Activated CD8-positive, alpha-beta memory T cell treated with anti-CD3 and anti-CD28 coated beads for 24 hours (primary cell): ENCODE results near the gene GPR65.

Source experiments
- DNase-seq: peaks from one replicate; pipeline ENCODE4 v3.0.0-alpha.2; 2020

Gene GPR65

DNA sequence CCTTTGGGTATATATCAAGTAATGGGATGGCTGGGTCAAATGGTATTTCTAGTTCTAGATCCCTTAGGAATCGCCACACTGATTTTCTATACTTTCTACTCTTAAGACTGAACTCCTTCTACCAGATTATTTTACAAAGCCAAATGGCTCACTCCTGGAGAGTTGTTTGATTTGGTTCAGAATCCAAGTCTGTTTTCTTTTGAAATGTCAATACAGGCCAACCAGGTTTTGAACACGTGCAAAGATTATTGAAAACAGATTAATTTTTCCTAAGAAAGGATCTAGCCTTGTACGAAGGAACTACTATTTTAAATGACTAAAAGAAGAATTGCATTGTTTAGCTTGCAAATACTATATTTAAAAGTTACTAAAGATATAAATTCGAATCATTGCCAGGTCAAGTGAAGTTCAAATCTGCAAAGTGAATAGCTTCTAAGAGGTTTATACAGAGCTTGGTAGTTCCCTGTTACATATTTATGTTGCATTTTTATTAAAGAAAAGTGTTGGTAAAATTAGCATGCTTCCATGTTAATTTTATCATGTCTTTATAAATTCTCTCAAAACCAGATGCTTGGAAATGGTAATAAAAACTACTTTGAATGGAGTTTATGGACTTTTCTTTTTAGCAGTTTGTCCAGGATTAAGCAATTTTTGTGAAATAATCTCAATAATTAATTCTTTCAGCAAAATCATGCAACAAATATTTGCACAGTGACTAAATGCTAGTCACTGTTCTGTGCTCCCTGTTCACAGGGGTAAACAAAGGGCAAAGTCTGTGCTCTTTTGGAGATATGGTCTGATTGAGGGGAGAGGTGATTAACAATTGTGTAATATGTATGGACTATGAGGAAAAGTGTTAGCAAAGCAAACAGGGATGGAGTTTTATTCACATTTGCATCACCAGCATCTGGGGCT, 38.9 kb downstream of the GPR65 start:
- no peak for DNase-seq

DNA sequence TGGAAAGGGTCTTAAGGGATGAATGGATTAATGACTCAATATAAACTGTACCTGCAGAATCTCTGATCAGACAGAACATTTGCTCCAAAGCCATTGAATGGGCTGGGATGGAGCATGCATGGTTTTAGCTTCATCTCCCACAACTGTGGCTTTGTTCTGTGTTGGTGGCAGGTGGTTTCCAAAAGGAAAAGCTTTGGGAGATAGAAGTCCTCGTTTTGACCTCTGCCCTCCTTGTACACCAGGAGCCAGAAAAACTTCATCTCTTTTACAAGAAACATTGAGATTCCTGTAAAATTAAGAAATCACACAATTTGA, 39.5 kb downstream of the GPR65 start:
- no peak for DNase-seq

- no peak for DNase-seq
These were observed 40.0 kb downstream of the GPR65 start for GRCh38 chr14:88044776-88045446.

- DNase-seq = no peak
These were observed 40.8 kb downstream of the GPR65 start for GRCh38 chr14:88045705-88046104.

- DNase-seq = no peak
These were observed 43.4 kb downstream of the GPR65 start for GRCh38 chr14:88048351-88048750.

DNA sequence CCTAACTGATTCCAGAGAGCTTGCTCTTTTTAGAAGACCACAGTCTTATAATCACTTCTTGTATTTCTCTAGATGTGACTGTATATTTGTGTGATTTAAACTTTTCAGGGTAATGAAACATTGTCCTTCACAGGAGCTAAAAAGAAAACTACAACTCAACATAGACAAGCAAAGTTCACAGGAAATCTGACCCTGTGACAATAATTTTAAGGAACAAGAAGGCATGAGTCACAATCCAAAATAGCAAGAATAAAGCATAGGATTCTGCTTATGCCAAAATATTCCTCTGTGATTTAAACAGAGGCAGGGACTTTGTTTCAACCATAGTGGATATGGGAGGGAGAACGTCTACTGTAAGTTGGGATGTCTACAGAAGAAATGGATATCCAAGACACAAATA, 44.3 kb downstream of the GPR65 start:
- no peak for DNase-seq

DNA sequence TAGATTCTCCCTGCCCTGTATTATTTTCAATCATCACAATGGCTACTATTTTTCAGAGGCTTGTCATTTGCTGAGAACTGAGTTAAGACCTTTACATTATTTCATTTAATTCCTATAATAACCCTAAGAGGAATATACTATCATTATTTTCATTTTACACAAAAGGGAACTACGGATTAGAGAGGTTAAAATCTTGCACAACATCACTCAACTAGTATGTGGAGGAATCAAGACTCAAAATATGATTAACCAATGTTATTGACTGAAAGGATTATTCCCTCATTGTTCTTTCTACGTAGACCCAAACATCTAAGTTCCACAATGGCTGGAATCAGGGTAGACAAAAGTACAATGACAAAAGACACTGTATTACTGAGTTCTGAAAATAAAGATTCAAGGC, 45.0 kb downstream of the GPR65 start:
- DNase-seq = no peak

GRCh38 chr14:88060576-88060975, 55.6 kb downstream of the GPR65 start:
- no peak for DNase-seq

- no peak for DNase-seq
These were observed 58.9 kb downstream of the GPR65 start for GRCh38 chr14:88063811-88064210.
